A673 (cell line): ENCODE data around the gene THBS1. TPM values are rescaled to one million over a fixed set of nuclear protein-coding genes. Genes with fewer than 3 reads are reported as not detected.

ENCODE experiments used
- BruUV-seq: library from RNA; stranded (reverse); fragments of 400-500 nt; replicated peaks from 2 replicates; lab custom pipeline; 2021; lab: Mats Ljungman, UMichigan
- CTCF ChIA-PET: fragments of 300-600 bp; sonication (Branson Sonifier 250); formaldehyde crosslinking; loops from one replicate; lab custom pipeline; 2022; ENCODE audit warnings: antibody characterized with exemption; lab: Charles Lee
- POLR2A ChIA-PET: fragments of 300-600 bp; sonication (Branson Sonifier 250); formaldehyde crosslinking; loops from one replicate; lab custom pipeline; 2022; ENCODE audit warnings: antibody characterized with exemption; ENCODE audit not compliant: low non-redundant PET; lab: Charles Lee
- DNase-seq: peaks from one replicate; pipeline ENCODE4 v3.0.0-alpha.2; 2015; ENCODE audit warnings: low spot score
- H3K27ac ChIP-seq: fragments of 200-600 bp; sonication (generic); 2 replicates; pipeline ENCODE4 v1.5.1; 2016; ENCODE audit warnings: mixed run types, low read depth, mild to moderate bottlenecking, mixed read lengths, antibody characterized with exemption, low read length; ENCODE audit not compliant: poor library complexity, severe bottlenecking
- H3K27me3 ChIP-seq: fragments of 200-600 bp; sonication (generic); replicated peaks from 2 replicates; pipeline ENCODE4 v1.6.1; 2017; ENCODE audit warnings: mixed run types, low read depth, mild to moderate bottlenecking, mixed read lengths, antibody characterized with exemption, low read length; ENCODE audit not compliant: insufficient read depth, poor library complexity
- H3K36me3 ChIP-seq: fragments of 200-600 bp; sonication (generic); 2 replicates; pipeline ENCODE4 v1.6.1; 2016; ENCODE audit warnings: mixed run types, mild to moderate bottlenecking, mixed read lengths, antibody characterized with exemption, low read length; ENCODE audit not compliant: insufficient read depth, poor library complexity, severe bottlenecking
- H3K4me1 ChIP-seq: fragments of 200-600 bp; sonication (generic); 2 replicates; pipeline ENCODE4 v1.6.1; 2017; ENCODE audit warnings: mixed run types, mild to moderate bottlenecking, mixed read lengths, antibody characterized with exemption, low read length; ENCODE audit not compliant: insufficient read depth, poor library complexity, severe bottlenecking
- H3K4me3 ChIP-seq: fragments of 200-600 bp; sonication (generic); 2 replicates; pipeline ENCODE4 v1.5.1; 2016; ENCODE audit warnings: low read depth, mixed run types, mild to moderate bottlenecking, mixed read lengths, low read length; ENCODE audit not compliant: poor library complexity, severe bottlenecking
- H3K9me3 ChIP-seq: fragments of 200-600 bp; sonication (generic); 2 replicates; pipeline ENCODE4 v1.6.1; 2016; ENCODE audit warnings: mixed run types, low read depth, mild to moderate bottlenecking, mixed read lengths, antibody characterized with exemption, low read length; ENCODE audit not compliant: poor library complexity, severe bottlenecking
- CTCF ChIP-seq: fragments of 300-800, 200-600 bp; sonication (generic); conservative IDR thresholded peaks from 2 replicates; pipeline ENCODE4 v1.5.1; 2017; ENCODE audit warnings: low read depth, mild to moderate bottlenecking, antibody characterized with exemption, low read length, moderate library complexity, mixed read lengths
- EZH2 ChIP-seq: fragments of 200-600 bp; sonication (generic); IDR thresholded peaks from 2 replicates; pipeline ENCODE4 v1.6.1; 2017; ENCODE audit warnings: borderline replicate concordance, low read depth, mild to moderate bottlenecking, mixed read lengths, antibody characterized with exemption, low read length; ENCODE audit not compliant: poor library complexity, severe bottlenecking
- intact Hi-C: fragments of 100-400 bp; cut with micrococcal nuclease; formaldehyde crosslinking; loops from one replicate; pipeline ENCODE4 v1.10.0; 2022; ENCODE audit not compliant: unreplicated experiment
- total RNA-seq: library from RNA; stranded (reverse); gene quantifications from 2 replicates; pipeline ENCODE4 v1.2.3, GENCODE V29; 2021

THBS1 gene
- total RNA-seq, 1 experiment from 2014 or later, result 0.80 TPM

DNA sequence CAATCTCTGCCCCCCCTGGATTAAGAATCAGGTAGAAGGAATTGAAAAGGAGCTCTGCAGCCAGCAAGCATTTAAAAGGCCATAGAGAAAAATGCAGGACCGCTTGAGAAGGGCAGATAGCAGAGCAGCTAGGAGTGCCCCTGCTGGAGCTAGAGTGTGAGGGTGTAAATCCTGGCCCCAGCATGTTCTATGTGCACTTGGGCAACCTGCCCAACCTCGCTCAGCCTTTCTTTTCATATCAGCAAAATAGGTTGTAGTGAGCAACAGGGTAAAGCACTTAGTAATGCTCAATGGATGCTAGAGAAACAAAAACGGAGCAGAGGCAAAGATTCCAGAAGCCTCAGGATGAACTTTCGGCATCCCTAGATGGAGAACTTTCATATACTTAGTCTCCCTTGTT is 25.0 kb upstream of the THBS1 start:
- H3K27me3 ChIP-seq, result peaks cover 24% of the 10 kb centered on the region
- DNase-seq, result no peak
- no peaks in the 10 kb centered on the region for H3K36me3 ChIP-seq
- ChIA-PET CTCF (no interaction called here), POLR2A (no interaction called here)
- intact Hi-C loops, result no loop called here
- H3K4me3 ChIP-seq, result no peak overlapping the region
- no TSS peak for BruUV-seq
- no peaks in the 10 kb centered on the region for H3K4me1 ChIP-seq
- H3K9me3 ChIP-seq, result no peaks in the 10 kb centered on the region
- H3K27ac ChIP-seq, result no peak overlapping the region
- TF ChIP-seq CTCF (no peak), EZH2 (no peak)

DNA sequence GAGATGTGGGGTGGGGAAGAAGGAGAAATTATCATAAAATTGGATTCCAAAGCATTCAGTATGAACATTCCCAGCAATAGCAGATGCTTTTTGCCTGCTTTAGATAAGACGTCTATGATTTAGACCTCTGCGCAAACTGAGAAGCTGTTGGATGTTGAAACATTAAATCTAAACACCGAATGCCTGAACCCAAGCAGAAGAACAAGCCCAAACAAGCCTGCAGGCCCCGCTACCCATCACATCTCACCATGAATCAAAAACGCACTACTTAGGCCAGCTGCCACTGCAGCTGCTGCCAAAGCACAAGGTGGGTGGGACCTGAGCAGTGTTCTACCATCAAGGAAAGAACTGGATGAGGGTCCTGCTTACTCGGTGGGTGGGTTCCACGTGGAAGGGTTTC is 24.4 kb upstream of the THBS1 start:
- no peaks in the 10 kb centered on the region for H3K9me3 ChIP-seq
- H3K27ac ChIP-seq, result no peak overlapping the region
- ChIA-PET POLR2A (no interaction called here), CTCF (no interaction called here)
- no peak for TF ChIP-seq EZH2
- intact Hi-C loops, result no loop called here
- BruUV-seq, result no TSS peak
- H3K4me3 ChIP-seq, result no peak overlapping the region
- no peak for DNase-seq
- H3K27me3 ChIP-seq, result peaks cover 25% of the 10 kb centered on the region
- no peaks in the 10 kb centered on the region for H3K4me1 ChIP-seq
- H3K36me3 ChIP-seq, result no peaks in the 10 kb centered on the region

GRCh38 chr15:39558421-39558820 is 22.5 kb upstream of the THBS1 start:
- DNase-seq, result no peak
- ChIA-PET CTCF (no interaction called here), POLR2A (no interaction called here)
- BruUV-seq, result no TSS peak
- TF ChIP-seq CTCF, result no peak
- TF ChIP-seq EZH2, result no peak
- Histone ChIP-seq H3K27ac (no peak overlapping the region), H3K36me3 (no peaks in the 10 kb centered on the region), H3K27me3 (peaks cover 38% of the 10 kb centered on the region), H3K9me3 (no peaks in the 10 kb centered on the region), H3K4me1 (no peaks in the 10 kb centered on the region), H3K4me3 (no peak overlapping the region)
- intact Hi-C loops, result no loop called here

- peaks cover 33% of the 10 kb centered on the region for H3K27me3 ChIP-seq
- no peak for DNase-seq
- TF ChIP-seq CTCF (no peak), EZH2 (no peak)
- H3K27ac ChIP-seq, result no peak overlapping the region
- H3K4me1 ChIP-seq, result no peaks in the 10 kb centered on the region
- ChIA-PET POLR2A (no interaction called here), CTCF (no interaction called here)
- no TSS peak for BruUV-seq
- intact Hi-C loops, result no loop called here
- no peaks in the 10 kb centered on the region for H3K9me3 ChIP-seq
- no peaks in the 10 kb centered on the region for H3K36me3 ChIP-seq
- H3K4me3 ChIP-seq, result no peak overlapping the region
Measured at GRCh38 chr15:39564972-39565665, 15.8 kb upstream of the THBS1 start.
